CD4-positive, alpha-beta T cell treated with Interleukin-10 for 1 hour (primary cell): ENCODE data around the gene TMEM74B.

Source experiments
- DNase-seq: peaks from one replicate; pipeline ENCODE4 v3.0.0-alpha.2; 2020

The TMEM74B gene

DNA sequence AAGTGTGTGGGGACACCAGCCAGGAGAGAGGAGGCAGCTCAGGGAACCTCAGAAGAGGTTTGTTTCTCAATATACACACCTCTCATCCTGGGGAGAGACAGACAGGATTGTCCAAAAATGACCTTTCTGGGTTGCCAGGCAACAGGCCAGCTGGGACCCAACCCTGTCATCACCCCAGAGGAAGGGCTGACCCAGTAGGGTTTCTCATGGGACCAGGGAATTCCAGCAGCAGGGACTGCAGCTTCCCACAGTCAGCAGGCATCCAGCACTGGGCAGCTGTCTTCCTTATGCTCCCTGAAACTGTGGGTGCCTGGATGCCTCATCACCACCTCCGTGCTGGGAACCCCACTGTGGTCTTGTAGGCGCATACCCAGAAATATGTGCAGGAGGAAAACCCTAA, 19.8 kb upstream of the TMEM74B start:
- no peak for DNase-seq

DNA sequence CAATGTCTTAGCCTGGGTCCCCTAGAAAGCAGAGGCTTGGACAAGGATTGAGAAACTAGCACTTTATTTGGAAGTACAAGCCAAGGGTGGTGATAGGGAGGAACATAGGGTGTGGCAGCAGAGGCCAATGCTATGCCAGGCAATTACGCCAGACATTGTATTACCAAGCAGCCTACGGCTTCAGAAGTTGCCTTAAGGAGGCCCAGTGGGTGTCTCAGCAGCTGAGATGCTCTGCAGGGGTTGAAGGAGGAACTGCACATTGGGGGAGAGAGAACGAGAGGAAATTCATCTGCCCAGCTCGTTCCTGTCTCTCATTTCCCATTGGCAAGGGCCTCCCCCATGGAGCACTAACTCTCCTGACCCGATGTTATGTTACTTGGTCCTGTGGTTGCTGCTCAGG, 19.3 kb upstream of the TMEM74B start:
- DNase-seq, result no peak

DNA sequence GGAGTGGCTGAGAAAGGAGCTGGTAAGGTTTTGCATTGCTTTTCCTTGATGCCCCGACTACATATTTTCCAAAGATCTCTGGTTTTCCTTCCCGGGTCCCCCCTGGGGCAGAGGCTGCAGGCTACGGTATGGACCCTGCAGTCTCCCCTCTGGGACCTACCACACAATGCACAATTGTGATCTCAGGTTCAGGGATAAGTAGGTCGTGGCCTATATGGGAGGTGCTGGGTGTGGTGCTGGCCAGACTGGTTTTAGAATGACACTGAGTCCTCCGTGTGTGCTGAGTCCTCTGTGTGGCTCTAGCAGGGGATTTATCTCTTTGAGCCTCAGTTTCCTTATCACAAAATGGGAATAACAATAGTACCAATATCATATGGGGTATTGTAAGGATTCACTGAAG, 18.8 kb upstream of the TMEM74B start:
- DNase-seq, result no peak

DNA sequence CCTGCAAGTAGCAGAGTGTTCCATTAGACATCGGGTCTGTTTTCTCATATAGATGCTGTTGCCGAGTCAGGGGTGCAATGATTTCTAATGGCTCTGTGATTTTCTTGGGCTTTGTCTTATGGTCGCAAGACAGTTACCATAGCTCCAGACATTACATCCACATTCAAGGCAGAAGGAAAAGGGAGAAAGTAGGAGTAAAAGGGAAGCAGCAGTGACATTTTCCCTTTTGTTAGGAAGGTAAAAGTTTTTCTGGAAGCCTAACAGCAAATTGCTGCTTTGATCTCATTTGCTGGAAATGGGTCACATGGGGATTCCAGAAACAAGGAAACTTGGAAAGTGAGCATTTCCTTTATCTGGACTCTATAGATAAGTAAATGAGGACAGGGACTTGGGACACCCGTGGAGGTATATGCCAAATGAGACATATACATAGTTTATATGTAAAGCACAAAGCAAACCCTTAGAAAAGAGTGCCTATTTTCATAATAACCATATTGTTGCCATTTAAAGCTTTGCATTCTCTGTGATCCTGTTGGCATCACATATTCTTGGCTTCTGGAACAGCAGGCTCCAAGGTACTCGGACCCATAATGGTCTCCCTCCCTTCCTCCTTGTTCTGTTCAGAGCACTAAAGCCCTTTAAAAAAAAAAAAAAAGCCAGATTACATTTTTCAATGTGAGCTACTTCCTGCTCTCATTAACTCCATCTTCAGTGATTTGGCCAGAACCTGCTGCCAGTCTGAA, 18.2 kb upstream of the TMEM74B start, which contains the start of gene C20orf202:
TSS of gene C20orf202 (plus strand) at position 693 of the 743 bp plus-strand sequence. CDS start 132 bp downstream, outside the sequence.
- no peak for DNase-seq

DNA sequence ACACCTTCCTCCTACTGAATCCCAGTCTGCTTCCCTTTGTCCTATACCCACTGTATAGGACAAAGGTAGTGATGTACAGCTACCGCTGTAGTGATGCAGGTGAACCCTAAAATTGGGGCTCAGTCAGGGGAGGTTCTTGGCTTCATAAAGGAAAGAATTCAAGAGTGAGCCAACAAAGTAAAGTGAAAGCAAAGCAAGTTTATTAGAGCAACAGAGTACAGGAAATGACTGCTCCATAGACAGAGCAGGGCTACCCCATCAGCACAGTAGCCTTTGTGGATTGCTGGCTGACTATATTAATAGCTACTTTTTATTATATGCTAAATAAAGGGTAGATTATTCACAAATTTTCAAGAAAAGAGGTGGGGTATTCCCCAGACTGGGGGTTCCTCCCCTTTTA, 15.2 kb upstream of the TMEM74B start:
- DNase-seq, result no peak

DNA sequence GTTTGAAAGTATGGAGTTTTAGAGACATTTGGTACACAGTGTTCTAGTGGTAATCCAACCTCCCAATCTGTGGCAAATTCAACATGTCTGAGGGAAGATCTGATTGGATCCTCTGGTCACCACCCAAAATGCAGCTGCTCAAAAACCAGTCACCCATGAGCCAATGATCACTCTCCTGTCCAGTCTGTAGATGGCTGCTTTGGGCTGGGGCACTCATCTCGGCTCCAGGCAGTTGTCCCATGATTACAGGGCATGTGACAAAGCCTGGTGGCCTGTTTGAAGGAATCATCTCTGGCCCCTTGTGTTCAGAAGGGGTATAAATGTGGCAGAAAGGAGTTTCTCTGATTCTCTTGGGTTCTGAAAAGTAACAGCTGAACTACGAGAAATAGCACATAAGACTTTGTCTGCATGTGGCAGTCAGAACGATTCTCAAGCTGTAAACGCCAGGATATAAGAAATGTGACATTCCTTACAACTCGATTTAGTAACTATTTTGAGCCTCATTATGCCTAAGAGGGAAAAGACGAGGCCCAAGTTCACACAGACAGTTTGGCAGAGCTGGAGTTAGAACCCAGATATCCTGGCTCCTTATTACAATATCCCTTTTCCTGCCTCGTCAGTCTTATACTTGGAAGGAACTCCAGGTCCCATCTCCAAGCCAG, 14.6 kb upstream of the TMEM74B start:
- DNase-seq, result no peak

DNA sequence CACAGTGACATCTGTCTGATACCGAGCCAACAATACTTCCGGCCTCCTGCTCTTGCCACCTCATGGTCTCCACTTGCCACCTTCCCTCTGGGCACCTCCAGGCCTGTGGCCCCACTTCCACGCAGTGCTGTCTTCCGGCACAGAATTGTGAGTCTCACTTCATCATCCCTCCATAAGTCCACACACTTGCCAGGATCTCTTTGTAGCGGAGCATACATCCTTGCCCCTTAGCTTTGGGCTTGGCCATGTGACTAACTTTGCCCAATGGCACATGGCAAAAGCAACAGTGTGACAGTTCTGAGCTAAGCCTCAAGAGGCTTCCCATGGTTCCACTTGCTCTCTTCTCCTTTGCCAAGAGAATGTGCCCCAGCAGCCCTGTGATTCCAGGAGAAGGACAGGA, 14.0 kb upstream of the TMEM74B start:
- no peak for DNase-seq

DNA sequence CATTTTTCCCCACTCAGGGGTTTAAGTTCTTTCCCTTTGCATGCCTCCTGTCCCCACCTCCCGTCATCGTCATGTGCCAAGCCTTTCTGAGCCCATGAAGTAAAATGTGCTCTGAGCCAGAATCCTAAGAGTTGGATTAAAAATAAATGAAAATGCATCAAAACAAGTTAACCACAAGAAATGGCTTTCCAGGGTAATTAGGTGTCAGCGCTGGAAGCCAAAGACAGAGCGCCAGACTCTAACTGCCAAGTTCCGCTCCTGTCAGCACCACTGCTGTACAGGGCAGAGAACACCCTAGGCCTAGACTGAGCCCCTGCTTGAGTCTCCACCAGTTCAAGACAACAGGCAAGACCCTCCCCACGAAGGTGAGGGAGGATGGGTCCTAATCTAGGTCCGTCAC, 13.0 kb upstream of the TMEM74B start:
- DNase-seq, result no peak

DNA sequence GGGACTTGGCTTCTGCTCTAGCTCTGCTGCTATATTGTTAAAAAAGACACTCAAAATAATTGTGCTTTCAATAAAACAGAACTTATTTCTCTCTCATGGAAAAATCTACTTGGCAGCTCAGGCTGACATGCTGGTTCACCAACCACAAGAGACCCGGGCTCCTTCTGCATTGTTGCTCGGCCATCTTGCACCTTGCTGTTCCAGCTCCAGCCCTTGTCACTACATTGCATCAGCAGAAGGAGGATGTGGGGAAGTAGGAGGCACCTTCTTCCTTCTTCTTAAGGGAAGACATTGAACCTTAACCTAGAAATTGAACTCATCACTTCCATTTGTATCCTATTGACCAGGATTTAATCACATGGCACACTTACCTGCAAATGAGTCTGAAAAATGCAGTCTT, 11.9 kb upstream of the TMEM74B start:
- no peak for DNase-seq

DNA sequence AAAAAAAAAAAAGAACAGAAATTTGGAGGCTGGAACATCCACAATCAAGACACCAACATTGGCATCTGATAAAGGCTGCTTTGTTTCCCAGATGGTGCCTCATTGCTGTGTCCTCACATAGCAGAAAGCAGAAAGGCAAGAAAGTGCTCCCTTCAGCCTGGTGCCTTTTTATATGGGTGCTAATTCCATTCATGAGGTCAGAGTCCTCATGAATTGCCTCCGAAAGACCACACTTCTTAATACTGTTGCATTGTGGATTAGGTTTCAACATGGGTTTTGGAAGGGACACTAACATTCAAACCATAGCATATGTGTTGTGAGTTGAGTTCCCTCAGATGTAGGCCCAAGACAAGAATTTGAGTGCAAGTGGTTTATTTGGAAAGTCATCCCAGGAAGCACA, 10.4 kb upstream of the TMEM74B start:
- no peak for DNase-seq

DNA sequence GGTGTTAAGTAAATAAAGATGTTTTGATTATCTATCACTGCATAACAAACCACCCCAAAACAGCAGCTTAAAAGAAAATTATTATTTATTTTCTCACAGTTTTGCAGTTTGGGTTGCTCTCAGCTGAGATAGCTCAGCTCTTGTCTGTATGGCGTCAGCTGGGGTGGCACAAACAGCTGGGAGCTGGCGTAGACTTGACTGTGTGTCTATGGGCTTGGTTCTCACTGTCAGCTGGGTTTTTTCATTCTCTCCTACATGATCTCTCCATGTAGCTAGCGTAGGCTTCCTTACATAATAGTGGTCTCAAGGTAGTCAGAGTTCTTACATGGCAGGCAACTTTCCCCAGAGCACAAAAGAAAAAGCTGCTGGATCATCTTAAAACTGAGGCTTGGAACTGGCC, 6.5 kb upstream of the TMEM74B start:
- no peak for DNase-seq

DNA sequence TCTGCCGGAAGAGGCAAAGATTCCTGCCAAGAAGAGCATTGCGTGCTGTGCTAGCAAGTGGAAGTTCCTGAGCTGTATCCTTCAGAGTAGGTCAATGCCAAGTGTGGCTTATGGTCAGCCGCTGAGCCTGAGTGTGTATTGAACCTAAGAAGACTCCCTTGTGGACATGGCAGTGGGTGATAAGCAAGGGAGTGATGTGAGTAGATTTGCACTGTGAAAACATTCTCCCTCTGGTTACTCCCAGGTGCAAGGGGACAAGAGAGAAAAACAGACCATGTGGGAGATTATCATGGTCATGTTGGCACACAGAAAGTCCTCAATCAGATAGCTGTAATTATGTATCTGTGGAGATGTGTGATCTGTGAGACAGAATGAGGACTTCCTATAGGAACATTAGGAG, 6.1 kb upstream of the TMEM74B start:
- DNase-seq, result no peak

DNA sequence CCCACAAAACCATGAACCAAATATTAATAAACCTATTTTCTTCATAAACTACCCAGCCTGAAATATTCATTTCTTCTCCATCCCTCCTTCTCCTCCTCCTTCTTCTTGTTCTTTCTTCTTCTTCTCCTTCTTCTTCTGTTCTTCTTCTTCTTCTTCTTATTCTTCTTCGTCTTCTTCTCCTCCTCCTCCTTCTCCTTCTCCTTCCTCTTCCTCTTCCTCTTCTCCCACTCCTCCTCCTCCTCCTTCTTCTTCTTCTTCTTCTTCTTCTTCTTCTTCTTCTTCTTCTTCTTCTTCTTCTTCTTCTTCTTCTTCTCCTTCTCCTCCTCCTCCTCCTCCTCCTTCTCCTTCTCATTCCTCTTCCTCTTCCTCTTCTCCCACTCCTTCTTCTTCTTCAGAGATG, 5.0 kb upstream of the TMEM74B start:
- DNase-seq, result no peak

DNA sequence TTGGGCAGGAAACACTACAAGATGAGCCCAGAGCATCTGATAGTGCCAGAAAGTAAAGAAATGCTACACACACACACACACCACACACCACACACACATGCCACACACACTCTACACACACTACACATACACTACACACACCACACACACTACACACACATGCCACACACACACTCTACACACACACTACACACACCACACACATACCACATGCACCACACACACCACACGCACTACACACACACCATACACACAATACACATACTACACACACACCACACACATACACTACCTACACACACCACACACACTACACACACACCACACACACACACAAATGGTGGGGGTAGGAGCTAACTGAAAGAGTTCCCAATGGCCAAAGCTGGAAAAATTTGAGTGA, 3.6 kb upstream of the TMEM74B start:
- no peak for DNase-seq

DNA sequence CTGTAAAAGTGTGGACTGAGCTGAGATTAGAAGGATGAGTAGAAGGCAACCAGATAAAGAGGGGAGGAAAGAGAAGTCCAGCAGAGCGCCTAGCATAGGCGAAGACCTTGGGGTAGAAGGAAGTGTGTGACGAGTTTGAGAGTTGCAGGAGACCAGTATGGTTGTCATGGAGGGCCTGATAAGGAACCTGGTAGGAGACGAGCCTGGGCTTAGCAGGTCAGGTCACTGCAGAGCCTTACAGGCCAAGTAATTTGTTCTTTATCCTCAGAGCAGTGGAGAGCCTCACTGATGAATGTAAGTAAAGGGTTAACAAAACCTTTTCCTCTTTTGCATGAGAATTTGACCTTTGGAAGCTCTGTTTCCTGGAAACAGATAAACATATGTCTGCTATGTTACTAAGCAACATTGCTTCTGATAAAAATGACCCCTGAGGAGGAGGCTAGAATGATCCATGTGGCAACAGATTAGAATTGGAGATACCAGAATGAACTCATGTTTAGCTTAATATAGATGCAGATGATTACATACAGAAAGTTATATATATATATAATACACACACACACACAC, 2.9 kb upstream of the TMEM74B start:
- DNase-seq, result no peak

DNA sequence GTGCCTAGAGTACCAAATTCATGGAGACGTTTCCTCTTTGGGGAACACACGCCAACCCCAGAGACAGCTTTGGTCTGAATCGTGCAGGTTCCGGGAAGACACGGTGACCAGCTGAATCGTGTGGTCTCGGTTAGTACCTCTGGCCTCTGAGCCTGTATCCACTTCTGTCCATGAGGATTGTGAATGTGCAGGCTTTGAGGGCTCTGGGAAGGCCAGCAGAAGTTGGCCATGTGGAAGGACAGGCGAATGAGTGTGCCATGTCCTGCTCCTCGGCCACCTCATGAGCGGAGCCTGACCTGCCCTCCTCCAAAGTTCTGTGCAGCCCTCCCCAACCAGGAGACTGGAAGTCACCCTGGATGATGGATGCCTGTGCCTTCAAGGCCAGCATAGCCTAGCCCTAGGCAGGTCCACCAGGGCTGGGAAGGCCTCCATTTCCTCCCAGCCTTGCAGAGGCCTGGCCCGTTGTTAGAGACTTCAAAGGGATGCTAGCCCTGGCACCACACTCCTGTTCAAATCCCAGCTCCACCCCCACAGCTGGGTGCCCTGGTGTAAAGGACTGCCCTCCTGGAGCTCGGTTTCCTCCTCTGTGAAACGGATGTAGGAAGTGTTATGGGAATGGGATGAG, 1.7 kb upstream of the TMEM74B start:
- no peak for DNase-seq

DNA sequence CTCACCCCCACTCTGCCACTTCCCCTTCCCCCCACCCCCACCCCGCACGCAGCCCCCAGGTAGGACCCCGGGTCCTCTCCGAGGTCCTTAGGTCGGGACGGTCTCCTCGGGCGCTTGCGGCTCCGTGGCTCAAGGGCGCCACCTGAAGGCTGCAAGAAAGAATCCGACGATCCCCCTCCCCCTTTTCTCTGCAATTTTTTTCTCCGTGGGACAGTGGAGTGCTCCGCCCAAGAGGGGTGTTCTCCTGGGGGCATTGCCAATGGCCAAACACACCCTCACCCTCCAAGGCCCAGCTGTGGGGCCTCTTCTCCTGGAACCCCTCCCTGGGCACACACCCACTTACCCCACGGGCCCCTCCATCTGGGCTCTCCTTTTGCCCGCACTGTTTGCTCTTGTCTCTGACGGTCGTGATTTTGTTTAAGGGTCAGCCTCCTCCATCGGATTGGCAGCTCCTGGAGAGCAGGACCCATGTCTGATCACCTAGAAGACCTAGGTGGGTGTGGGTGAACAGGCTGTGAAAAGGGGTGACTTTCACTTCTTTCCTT, 1.1 kb upstream of the TMEM74B start:
- peak; percentile 37 for DNase-seq

DNA sequence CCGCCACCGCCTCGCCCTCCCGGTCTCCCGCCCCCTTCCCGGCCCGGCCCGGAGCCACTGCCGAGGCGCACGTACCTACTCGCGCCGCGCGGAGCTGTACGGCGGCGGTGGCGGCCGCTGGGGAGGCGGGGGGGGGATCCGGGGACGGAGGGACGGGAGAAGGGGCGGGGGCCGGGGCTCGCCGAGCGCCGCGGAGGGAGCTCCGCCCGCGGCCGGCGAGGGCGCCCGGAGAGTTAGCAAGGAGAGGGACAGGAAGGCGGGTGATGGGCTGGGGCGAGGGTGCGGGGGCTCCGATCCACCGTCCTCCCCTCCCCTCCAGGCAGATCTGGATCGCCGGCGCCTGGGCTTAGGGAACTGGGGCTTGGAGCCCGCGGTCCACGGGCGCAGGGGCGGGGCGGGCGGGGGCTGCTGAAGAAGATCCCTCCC, 548 bp upstream of the TMEM74B start:
- DNase-seq, result no peak

DNA sequence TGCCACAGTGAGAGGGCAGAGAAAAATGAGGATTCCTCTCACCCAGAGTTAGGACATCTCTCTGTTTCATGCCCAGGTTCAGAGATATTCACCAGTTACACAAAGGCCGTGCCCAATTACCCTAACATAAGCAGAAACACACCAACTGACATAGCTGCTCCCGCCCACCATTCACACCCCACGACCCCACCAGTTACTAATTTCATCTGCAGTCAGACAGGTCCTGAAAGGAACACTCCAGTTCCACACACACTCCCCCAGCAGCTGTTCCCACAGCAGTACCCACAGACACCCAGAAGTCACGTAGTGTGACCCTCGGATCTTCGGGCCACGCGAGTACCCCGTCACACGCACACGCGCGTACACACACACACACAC, 532 bp downstream of the TMEM74B start:
- DNase-seq, result no peak

DNA sequence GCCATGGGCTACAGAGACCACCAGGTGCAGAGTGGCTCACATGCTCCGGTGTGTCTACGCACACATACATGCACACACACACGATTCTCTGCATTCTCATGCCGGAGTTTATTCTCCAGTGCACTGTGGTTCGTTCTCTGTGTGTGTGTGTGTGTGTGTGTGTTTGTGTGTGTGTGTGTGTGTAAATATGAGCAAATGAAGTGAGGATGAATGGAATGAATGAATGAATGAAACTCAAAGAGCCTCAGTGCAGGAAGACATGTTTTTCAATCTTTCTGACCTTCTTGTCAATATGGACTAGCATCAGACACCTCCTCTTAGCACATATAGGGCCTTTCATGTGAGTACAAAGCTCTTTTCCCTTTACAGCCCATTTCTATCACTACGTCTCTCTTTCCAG, 1.6 kb downstream of the TMEM74B start:
- DNase-seq, result no peak

DNA sequence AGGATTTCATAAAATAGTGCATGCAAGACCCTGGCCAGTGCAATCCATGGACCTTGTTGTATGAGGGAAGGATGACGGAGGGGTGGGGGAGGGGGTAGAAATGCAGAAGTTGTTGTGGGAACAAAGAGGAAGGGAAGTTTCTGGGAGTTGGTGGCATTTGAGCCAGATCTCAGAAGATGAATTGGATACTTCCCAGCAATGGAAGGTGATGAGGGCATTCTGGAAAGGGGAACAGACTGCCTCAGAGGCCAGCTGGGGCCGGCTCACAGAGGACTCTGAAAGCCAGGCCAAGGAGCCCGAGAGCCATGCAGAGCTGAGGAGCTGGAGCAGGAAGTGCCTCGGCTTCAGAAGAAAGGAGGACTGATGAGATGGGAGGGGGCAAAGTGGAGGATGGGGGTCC, 2.7 kb downstream of the TMEM74B start:
- no peak for DNase-seq

DNA sequence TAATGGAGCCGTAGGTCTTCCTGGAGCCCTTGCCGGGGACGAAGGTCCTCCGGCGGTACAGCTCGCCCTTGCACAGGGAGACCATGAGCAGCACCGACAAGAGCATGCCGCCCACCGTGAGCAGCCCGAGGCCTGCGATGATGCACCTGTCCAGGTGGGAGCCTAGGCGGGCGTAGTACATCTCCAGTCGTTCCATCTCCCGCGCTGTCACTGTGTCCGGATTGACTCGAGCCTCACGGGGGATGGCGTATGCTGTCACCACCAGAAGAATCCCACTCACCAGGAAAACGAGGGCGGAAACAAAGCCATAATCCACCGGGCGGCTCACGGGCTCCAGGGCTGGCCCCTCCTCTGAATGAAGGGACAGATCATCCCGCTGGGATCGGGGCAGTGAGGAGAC, 3.8 kb downstream of the TMEM74B start:
- no peak for DNase-seq

DNA sequence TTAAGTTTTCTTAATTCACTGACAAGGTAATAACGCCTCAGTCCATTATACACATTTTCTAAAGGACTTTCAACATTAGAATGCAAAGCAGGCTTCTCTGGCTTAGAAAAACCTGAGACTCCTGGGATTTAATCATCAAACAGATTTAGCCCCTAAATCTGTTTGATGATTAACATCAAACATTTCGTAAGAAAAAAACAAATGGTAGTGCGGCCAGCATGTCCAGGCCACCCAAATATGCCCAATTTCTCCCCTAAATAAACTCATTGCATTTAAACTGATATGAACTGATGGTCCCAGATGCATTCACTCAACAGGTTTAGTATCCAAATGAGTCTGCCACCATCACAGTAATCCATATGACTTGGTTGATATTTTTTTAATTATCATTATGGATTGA, 6.2 kb downstream of the TMEM74B start:
- no peak for DNase-seq

DNA sequence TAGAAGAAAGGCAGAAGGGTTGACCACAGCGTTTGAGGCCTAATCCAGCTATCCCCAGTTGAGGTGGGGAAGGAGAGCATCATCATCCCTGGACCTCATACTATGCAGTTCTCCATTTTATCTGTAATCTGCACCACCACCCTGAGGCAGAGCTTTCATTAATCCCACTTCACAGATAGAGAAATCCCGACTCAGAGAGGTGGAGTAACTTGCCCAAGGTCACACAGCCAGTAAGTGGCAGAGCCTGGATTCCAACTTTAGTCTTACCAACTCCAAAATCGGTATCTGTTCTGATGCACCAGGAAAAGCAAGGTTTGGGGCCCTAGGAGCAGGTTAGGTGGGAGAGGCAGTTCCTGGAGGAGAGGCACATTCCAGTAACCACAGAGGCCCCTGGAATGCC, 6.7 kb downstream of the TMEM74B start:
- no peak for DNase-seq
